ENCODE results near the gene TRIM3. TPM values are rescaled to one million over a fixed set of nuclear protein-coding genes. Genes with fewer than 3 reads are reported as not detected.
"Not testable (repeated sequence)": the region's sequence is repeated elsewhere in the genome, so short reads cannot be mapped to it uniquely, and the experiment has no call there.

Gene TRIM3
- total RNA-seq = 1 to 10 TPM; 6.1 to 7.7 TPM

GRCh38 chr11:6473451-6474412, at the start of gene TRIM3:
Gene TRIM3, minus strand, starts transcription at chr11:6473941. Its CDS starts 8,246 bp downstream, at chr11:6465695.
- H3K27me3 Mint-ChIP-seq = no peaks in the 10 kb centered on the region
- H3K27ac Mint-ChIP-seq = peak within 1 kb of the TSS; percentile 30 to 47
- peaks cover 5 to 15% of the 10 kb centered on the region in 2 donors for H3K4me1 Mint-ChIP-seq (ENCODE audit: low read depth in 2 of 2)
- no peaks in the 10 kb centered on the region for H3K9me3 Mint-ChIP-seq
- no peaks in the 10 kb centered on the region for H3K36me3 Mint-ChIP-seq
- peak; percentile 94 for ATAC-seq
- H3K4me3 Mint-ChIP-seq = peak within 1 kb of the TSS; percentile 84
- peak; percentile 85 for DNase-seq (ENCODE audit: low spot score)

GRCh38 chr11:6523253-6523652, 49.5 kb upstream of the TRIM3 start:
- Mint-ChIP-seq H3K27ac (no peak overlapping the region), H3K9me3 (no peaks in the 10 kb centered on the region), H3K27me3 (no peaks in the 10 kb centered on the region), H3K36me3 (no peaks in the 10 kb centered on the region), H3K4me3 (no peak overlapping the region), H3K4me1 (ENCODE audit: low read depth in 2 of 2) (peaks cover 10 to 11% of the 10 kb centered on the region in 2 donors)
- ATAC-seq (no peak), DNase-seq (ENCODE audit: low spot score) (no peak)

GRCh38 chr11:6521946-6522345, 48.2 kb upstream of the TRIM3 start:
- not testable (repeated sequence) for H3K27me3 Mint-ChIP-seq, H3K36me3 Mint-ChIP-seq, H3K9me3 Mint-ChIP-seq

GRCh38 chr11:6520265-6520664, 46.5 kb upstream of the TRIM3 start:
- no peak overlapping the region for H3K4me3 Mint-ChIP-seq
- H3K4me1 Mint-ChIP-seq (ENCODE audit: low read depth in 2 of 2) = no peaks in the 10 kb centered on the region
- H3K9me3 Mint-ChIP-seq = no peaks in the 10 kb centered on the region
- H3K27me3 Mint-ChIP-seq = no peaks in the 10 kb centered on the region
- no peaks in the 10 kb centered on the region for H3K36me3 Mint-ChIP-seq
- DNase-seq (ENCODE audit: low spot score) (no peak), ATAC-seq (no peak)
- no peak overlapping the region for H3K27ac Mint-ChIP-seq

More at GRCh38 chr11:6521946-6522345, 48.2 kb upstream of the TRIM3 start:
- DNase-seq (ENCODE audit: low spot score); H3K4me3 Mint-ChIP-seq; ATAC-seq; H3K27ac Mint-ChIP-seq: not testable (repeated sequence)
- H3K4me1 Mint-ChIP-seq (ENCODE audit: low read depth in 2 of 2) = peaks cover 8 to 11% of the 10 kb centered on the region in 2 donors

- no peaks in the 10 kb centered on the region for H3K36me3 Mint-ChIP-seq
Measured at GRCh38 chr11:6516865-6517264, 43.1 kb upstream of the TRIM3 start.

GRCh38 chr11:6505577-6506240, 32.0 kb upstream of the TRIM3 start:
- no peak for DNase-seq (ENCODE audit: low spot score)
- H3K27ac Mint-ChIP-seq = no peak overlapping the region
- no peak overlapping the region for H3K4me3 Mint-ChIP-seq
- H3K27me3 Mint-ChIP-seq = no peaks in the 10 kb centered on the region
- peaks cover 0 to 5% of the 10 kb centered on the region in 2 donors for H3K4me1 Mint-ChIP-seq (ENCODE audit: low read depth in 2 of 2)
- H3K9me3 Mint-ChIP-seq = no peaks in the 10 kb centered on the region
- no peak for ATAC-seq
- H3K36me3 Mint-ChIP-seq = peaks cover 15% of the 10 kb centered on the region

More at GRCh38 chr11:6516865-6517264, 43.1 kb upstream of the TRIM3 start:
- Mint-ChIP-seq H3K9me3 (no peaks in the 10 kb centered on the region), H3K27ac (no peak overlapping the region), H3K4me3 (no peak overlapping the region), H3K4me1 (ENCODE audit: low read depth in 2 of 2) (no peaks in the 10 kb centered on the region), H3K27me3 (no peaks in the 10 kb centered on the region)
- DNase-seq (ENCODE audit: low spot score) (no peak), ATAC-seq (no peak)

GRCh38 chr11:6504166-6504565, 30.4 kb upstream of the TRIM3 start:
- ATAC-seq (no peak), DNase-seq (ENCODE audit: low spot score) (no peak)
- no peaks in the 10 kb centered on the region for H3K27me3 Mint-ChIP-seq
- no peak overlapping the region for H3K27ac Mint-ChIP-seq
- no peaks in the 10 kb centered on the region for H3K9me3 Mint-ChIP-seq
- no peak overlapping the region for H3K4me3 Mint-ChIP-seq
- peaks cover 0 to 7% of the 10 kb centered on the region in 2 donors for H3K4me1 Mint-ChIP-seq (ENCODE audit: low read depth in 2 of 2)
- H3K36me3 Mint-ChIP-seq = peaks cover 15% of the 10 kb centered on the region

GRCh38 chr11:6502382-6502781, 28.6 kb upstream of the TRIM3 start:
- ATAC-seq (no peak), DNase-seq (ENCODE audit: low spot score) (no peak)
- no peak overlapping the region for H3K27ac Mint-ChIP-seq
- H3K4me3 Mint-ChIP-seq = no peak overlapping the region
- no peaks in the 10 kb centered on the region for H3K9me3 Mint-ChIP-seq
- H3K27me3 Mint-ChIP-seq = no peaks in the 10 kb centered on the region
- H3K36me3 Mint-ChIP-seq = peaks cover 15% of the 10 kb centered on the region
- H3K4me1 Mint-ChIP-seq (ENCODE audit: low read depth in 2 of 2) = peaks cover 3 to 7% of the 10 kb centered on the region in 2 donors

GRCh38 chr11:6498544-6498943, 24.8 kb upstream of the TRIM3 start:
- no peaks in the 10 kb centered on the region for H3K9me3 Mint-ChIP-seq
- H3K4me1 Mint-ChIP-seq (ENCODE audit: low read depth in 2 of 2) = peaks cover 4 to 7% of the 10 kb centered on the region in 2 donors
- DNase-seq (ENCODE audit: low spot score) = no peak
- no peak for ATAC-seq
- H3K4me3 Mint-ChIP-seq = no peak overlapping the region
- H3K27ac Mint-ChIP-seq = no peak overlapping the region
- H3K27me3 Mint-ChIP-seq = no peaks in the 10 kb centered on the region
- peaks cover 10% of the 10 kb centered on the region for H3K36me3 Mint-ChIP-seq

GRCh38 chr11:6498121-6498520, 24.4 kb upstream of the TRIM3 start:
- Mint-ChIP-seq H3K27ac (no peak overlapping the region), H3K4me3 (no peak overlapping the region), H3K27me3 (no peaks in the 10 kb centered on the region), H3K36me3 (peaks cover 8% of the 10 kb centered on the region), H3K9me3 (no peaks in the 10 kb centered on the region), H3K4me1 (ENCODE audit: low read depth in 2 of 2) (peaks cover 4 to 7% of the 10 kb centered on the region in 2 donors)
- ATAC-seq (no peak), DNase-seq (ENCODE audit: low spot score) (no peak)

GRCh38 chr11:6497069-6497839, 23.5 kb upstream of the TRIM3 start, which contains the start of gene DNHD1:
Gene DNHD1, plus strand, starts transcription at chr11:6497280. Its CDS starts 936 bp downstream, at chr11:6498216.
- peaks cover 4 to 7% of the 10 kb centered on the region in 2 donors for H3K4me1 Mint-ChIP-seq (ENCODE audit: low read depth in 2 of 2)
- peaks cover 5% of the 10 kb centered on the region for H3K36me3 Mint-ChIP-seq
- DNase-seq (ENCODE audit: low spot score) = no peak
- H3K9me3 Mint-ChIP-seq = no peaks in the 10 kb centered on the region
- H3K27ac Mint-ChIP-seq = peak within 1 kb of the TSS in 1 of 2 donors; percentile 18
- no peak within 1 kb of the TSS for H3K4me3 Mint-ChIP-seq
- H3K27me3 Mint-ChIP-seq = no peaks in the 10 kb centered on the region
- peak in 1 of 2 donors; percentile 46 for ATAC-seq

- H3K4me1 Mint-ChIP-seq (ENCODE audit: low read depth in 2 of 2) = peaks cover 0 to 3% of the 10 kb centered on the region in 2 donors
- no peaks in the 10 kb centered on the region for H3K36me3 Mint-ChIP-seq
- DNase-seq (ENCODE audit: low spot score) (no peak), ATAC-seq (no peak)
- no peak overlapping the region for H3K27ac Mint-ChIP-seq
- no peaks in the 10 kb centered on the region for H3K27me3 Mint-ChIP-seq
- no peak overlapping the region for H3K4me3 Mint-ChIP-seq
- no peaks in the 10 kb centered on the region for H3K9me3 Mint-ChIP-seq
Measured at GRCh38 chr11:6489306-6489705, 15.6 kb upstream of the TRIM3 start.

- no peak for DNase-seq (ENCODE audit: low spot score)
- ATAC-seq = no peak
- Mint-ChIP-seq H3K9me3 (no peaks in the 10 kb centered on the region), H3K36me3 (no peaks in the 10 kb centered on the region), H3K27me3 (no peaks in the 10 kb centered on the region), H3K4me3 (no peak overlapping the region), H3K27ac (no peak overlapping the region), H3K4me1 (ENCODE audit: low read depth in 2 of 2) (peaks cover 0 to 3% of the 10 kb centered on the region in 2 donors)
Measured at GRCh38 chr11:6488821-6489220, 15.1 kb upstream of the TRIM3 start.

Data from natural killer cell treated with Interleukin-12 subunit alpha and Interleukin-12 subunit beta and Interleukin-15 and Interleukin-18, amount 100 ng/mL, for 72 hours (primary cell).